Measurements from ENCODE around the gene S100A2. TPM values are rescaled to one million over a fixed set of nuclear protein-coding genes. Genes with fewer than 3 reads are reported as not detected.

S100A2 gene
- total and polyA plus RNA-seq, 11 donors, result 1.3 to 5.1 (median 2.6) TPM; not detected in 1

- Histone ChIP-seq H3K36me3 (peaks cover 0 to 17% (median 9%) of the 10 kb centered on the region in 9 donors), H3K27ac (peak overlapping the region in 1 of 12 donors; percentile 7), H3K4me1 (peaks cover 5 to 60% (median 38%) of the 10 kb centered on the region in 12 donors), H3K27me3 (no peaks in the 10 kb centered on the region), H3K4me3 (no peak overlapping the region), H3K9me3 (no peaks in the 10 kb centered on the region)
- DNase-seq, result no peak
- TF ChIP-seq CTCF (IDR thresholded peaks at IDR 0.05) (no peak), POLR2A (IDR thresholded peaks at IDR 0.05) (no peak)
- ATAC-seq, result no peak
- WGBS, 4 donors, result 76 to 87% (median 85%) methylated on average over 2 of the region's 2 CpGs
- intact Hi-C loops (cut with DNase I), result loop anchor here in 3 of 10 donors (5.0 kb wide), 2 partner anchors 42 to 82 kb away; no protein-coding TSS in a partner anchor
These were observed 48.7 kb upstream of the S100A2 start for GRCh38 chr1:153614189-153614900.

GRCh38 chr1:153613406-153613805 is 47.8 kb upstream of the S100A2 start:
- no peaks in the 10 kb centered on the region for H3K9me3 ChIP-seq
- WGBS, 4 donors, result 83 to 93% (median 88%) methylated on average over 5 of the region's 5 CpGs
- TF ChIP-seq POLR2A (IDR thresholded peaks at IDR 0.05) (no peak), CTCF (IDR thresholded peaks at IDR 0.05) (no peak)
- H3K4me3 ChIP-seq, result peak overlapping the region in 8 of 12 donors; percentile 54 to 88 (median 68)
- DNase-seq, result no peak
- peaks cover 6 to 70% (median 41%) of the 10 kb centered on the region in 12 donors for H3K4me1 ChIP-seq
- H3K27me3 ChIP-seq, result no peaks in the 10 kb centered on the region
- H3K27ac ChIP-seq, result peak overlapping the region in 11 of 12 donors; percentile 34 to 97 (median 85)
- intact Hi-C loops (cut with DNase I), result loop anchor here in 3 of 10 donors (2.0 to 5.0 kb wide), 4 partner anchors 17 to 81 kb away; no protein-coding TSS in a partner anchor
- ATAC-seq, result no peak
- H3K36me3 ChIP-seq, result peaks cover 0 to 8% (median 2%) of the 10 kb centered on the region in 9 donors

GRCh38 chr1:153612755-153613331 is 47.2 kb upstream of the S100A2 start, which contains the start of gene S100A16:
S100A16 (minus strand) TSS chr1:153613137; CDS start chr1:153608151, 4,986 bp downstream.
- no peak for TF ChIP-seq CTCF (IDR thresholded peaks at IDR 0.05)
- peak in 1 of 2 donors; percentile 42 for TF ChIP-seq POLR2A (IDR thresholded peaks at IDR 0.05)
- peaks cover 0 to 5% (median under 1%) of the 10 kb centered on the region in 9 donors for H3K36me3 ChIP-seq
- DNase-seq (peak; percentile 75 to 89 (median 85)), ATAC-seq (peak; percentile 43 to 83 (median 75))
- WGBS, 4 donors, result 36 to 55% (median 43%) methylated on average over 6 to 9 of the region's 9 CpGs
- intact Hi-C loops (cut with DNase I), result loop anchor here in 3 of 10 donors (2.0 to 5.0 kb wide), 4 partner anchors 18 to 81 kb away; no protein-coding TSS in a partner anchor
- peaks cover 6 to 74% (median 38%) of the 10 kb centered on the region in 12 donors for H3K4me1 ChIP-seq
- H3K27ac ChIP-seq, result peak within 1 kb of the TSS; percentile 34 to 97 (median 83)
- H3K9me3 ChIP-seq, result no peaks in the 10 kb centered on the region
- no peaks in the 10 kb centered on the region for H3K27me3 ChIP-seq
- H3K4me3 ChIP-seq, result peak within 1 kb of the TSS; percentile 15 to 88 (median 58)

Measured in heart left ventricle (tissue), 16 donors.